ENCODE data around the gene CUX1. TPM values are rescaled to one million over a fixed set of nuclear protein-coding genes. Genes with fewer than 3 reads are reported as not detected.
A peak's percentile ranks its signal among the peaks of the same experiment; 100 is the strongest.
"Not testable (repeated sequence)": the region's sequence is repeated elsewhere in the genome, so short reads cannot be mapped to it uniquely, and the experiment has no call there.

The CUX1 gene
- total RNA-seq, 1 donor from 2014 or later: 53.3 TPM

DNA sequence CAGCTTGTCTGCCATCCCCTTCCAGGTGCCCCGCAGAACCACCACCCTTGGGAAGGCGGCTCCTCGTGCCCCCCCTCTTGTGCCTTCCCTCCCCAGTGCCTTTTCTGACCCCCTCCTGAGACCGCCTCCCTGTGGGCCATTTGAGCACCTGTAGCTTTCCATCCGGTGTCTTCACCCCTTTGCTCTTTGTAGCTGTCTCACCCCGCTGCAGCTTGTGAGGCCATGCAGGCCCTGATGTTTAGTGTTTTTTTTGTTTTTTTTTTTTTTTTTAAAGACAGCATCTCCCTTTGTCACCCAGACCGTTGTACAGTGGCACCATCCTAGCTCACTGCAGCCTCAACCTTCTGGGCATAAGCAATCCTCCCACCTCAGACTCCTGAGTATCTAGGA is 52.5 kb downstream of the CUX1 start:
- ATAC-seq: no peak

DNA sequence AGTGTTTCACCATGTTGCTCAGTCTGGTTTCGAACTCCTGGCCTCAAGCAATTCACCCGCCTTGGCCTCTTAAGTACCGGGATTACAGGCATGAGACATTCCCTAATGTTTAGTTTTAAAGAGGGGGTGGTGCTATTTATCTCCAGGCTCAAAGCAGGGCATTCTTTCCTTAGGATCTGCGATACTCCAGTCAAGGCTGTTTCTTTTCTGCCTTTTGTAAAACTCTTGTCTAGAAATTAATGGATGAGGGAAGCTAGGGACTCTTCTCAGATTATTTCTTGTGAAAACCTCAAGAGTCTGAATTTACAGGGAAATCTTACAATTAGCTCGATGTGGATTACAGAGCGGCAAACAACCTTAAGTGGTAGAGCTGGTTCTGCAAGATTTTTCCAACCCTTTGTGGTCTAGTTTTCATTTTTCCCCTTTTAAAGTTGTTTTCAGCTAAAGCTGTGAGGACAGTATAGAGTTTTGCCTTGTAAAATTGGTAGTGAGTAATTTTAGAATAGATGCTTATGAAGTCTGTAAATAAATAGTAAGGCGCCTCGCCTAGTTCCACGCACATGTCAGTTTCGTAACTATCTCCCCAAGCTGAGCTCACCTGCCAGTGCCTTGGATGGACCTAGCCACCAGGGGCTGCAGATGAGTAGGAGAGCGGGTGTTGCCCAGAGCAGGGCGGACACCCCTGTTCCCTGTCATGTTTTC is 53.1 kb downstream of the CUX1 start:
- peak; percentile 89 for ATAC-seq

DNA sequence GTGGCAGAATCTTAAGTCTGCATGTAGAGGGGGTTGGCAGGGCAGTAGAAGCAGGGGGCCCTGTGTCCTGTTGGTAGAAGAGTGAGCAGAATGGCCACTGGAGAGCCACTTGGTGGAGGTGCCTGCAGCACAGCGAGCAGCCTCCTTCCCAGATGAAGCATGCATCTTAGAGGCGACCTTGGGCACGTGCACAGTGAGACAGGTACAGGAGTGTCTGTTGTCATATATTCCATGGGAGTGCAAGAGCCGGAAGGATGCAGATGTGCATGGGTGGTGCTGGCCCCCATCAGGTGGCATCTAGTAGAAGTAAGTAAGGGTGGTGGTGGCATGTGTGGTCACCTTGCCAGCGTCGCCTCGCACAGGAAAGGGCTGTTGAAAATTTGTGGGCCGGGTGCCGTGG is 53.9 kb downstream of the CUX1 start:
- no peak for ATAC-seq

DNA sequence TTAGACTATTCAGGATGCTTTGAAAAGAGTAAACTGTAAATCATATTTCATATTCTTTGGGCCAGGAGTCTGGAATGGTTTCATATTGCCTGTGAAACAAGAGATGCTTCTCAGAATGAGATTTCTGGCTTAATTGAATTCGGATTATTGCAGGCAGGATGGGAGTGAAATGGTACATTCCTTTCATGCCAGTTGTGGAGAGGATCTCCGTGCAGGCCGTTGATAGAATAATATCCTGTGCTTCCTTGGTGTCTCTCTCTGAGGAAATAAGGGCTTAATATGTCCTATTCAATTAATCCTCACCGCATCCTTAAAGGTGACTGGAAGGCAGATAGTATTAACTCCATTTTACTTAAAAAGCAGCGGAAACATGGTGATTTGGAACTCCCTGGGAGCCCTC is 56.6 kb downstream of the CUX1 start:
- ATAC-seq: no peak

DNA sequence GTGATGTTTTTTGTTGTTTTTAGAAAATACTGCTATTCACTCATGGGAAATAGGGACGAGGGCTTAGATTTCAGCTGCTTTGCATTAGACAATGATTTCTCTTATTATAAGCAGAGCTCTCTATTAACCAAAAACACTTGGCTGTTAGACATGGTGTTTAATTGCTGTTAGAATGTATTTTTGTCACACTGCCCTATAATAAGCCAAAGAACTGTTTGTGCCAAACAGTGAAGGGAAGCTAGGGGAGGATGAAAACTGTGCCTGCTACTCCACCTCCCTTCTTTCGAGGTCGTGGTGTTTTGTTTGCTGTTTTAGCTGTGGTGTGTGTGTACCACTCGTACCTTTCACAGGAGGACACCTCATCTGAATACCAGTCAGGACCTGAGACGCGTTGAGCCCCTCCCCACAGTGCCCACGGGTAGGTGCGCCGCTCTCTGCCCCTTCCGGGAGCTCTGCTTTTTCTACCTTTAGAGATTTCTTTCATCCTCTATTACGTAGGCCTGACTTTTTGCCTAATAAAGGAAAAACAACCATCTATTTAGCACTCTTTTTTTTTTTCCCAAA is 57.9 kb downstream of the CUX1 start:
- ATAC-seq: no peak

DNA sequence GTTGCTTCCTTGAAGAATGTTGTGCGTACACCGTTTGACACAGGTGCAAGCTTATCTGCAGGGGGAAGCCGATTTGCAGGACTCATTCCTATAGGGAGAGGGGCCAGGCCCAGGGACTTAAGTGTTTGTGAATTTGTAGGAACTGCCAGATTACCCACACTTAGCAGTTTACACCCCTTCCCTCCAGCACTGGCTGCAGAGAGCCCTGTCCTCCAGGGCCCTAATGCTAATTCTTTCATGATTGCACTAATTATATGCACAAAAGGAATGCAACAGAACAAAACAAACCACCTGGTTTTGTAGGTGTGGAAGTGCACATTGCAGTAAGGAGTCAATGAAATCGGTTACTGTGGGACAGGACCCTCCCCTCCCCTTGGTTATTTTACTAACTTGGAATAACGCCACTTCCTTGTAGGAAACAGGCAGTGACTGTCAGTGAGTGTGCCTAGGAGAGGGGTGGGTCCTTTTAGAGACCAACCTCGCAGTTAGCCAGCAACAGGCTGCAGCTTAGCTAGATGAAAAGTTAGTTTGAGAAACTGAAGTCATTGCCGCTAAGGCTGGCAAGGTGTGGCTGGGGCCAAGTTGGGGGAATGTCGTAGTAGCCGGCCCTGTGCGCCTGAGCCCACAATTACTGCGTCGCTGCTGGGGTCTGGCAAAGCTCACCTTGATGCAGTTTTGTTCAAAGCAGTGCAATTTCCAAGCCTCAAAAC is 60.6 kb downstream of the CUX1 start:
- ATAC-seq: peak; percentile 2

DNA sequence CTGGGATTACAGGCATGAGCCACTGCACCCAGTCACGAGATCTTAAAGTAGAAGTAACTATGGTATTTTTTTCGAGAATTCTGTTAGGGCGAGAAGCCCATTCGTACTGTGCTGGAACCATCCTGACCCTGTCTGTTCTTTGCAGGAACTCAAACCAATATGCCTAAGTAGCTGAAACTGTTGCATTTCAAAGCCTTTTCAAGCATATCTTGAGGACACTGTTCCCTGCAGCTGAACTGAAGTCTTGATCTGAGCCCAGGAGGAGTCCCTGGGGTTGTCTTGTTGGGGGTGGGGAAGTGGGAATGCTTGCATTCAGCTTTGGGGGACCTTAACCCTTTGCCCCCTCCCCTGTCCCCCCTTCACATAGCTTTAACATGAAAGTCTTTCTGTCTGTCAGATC is 61.5 kb downstream of the CUX1 start:
- no peak for ATAC-seq

DNA sequence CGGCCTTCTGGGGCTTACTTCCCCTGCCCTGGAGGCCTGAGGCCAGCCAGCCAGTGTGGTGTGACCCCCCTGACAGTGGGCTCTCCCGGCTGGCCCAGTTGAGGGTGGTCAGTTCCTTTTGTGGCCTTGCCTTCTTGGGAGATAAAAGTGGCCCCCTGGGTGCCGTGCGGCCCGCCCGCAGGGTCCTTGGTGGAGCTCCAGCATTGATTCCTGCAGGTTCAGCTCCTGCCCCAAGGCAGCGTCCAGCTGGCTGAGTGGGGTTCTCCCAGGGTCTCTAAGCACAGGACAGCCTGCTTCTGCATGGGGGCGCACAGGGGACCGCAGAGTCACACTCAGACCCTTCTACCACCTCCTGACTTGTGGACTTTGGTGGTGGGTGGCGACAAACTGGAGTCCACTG is 62.1 kb downstream of the CUX1 start:
- no peak for ATAC-seq

DNA sequence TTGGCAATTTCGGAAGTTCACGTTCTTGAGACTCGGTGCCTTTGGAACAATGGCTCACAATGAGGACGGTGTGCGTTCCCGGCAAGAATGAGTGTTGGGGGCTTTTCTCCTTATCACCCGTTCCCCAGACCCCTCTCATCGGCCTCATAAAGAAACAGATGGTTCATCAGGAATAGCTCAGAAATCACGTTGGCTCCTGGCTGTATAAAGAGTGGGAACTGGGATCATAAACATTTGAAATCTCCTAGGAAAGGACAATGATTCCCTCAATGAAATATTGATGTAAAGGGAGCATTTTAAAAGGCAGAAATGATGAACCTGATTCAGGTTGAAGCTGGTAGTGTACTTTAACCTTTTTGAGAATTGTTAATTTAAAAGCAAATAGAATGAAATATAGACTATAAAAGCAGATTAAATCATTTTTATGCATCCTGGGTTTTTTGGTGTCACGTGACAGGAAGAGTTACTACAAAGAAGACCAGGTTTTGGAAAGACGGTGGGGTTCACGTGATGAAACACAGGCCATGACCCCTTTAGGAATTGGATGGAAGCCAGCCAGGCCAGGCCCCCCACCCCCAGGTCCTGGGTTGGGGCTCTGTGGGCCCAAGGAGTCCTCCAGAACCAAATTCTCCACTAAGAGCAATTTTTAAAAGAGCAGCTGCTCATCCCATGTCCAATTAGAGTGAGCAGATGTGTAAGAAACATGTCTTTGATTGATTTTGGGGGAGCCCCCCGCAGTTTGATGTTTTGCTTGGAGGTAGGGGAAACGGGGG is 63.0 kb downstream of the CUX1 start:
- no peak for ATAC-seq

DNA sequence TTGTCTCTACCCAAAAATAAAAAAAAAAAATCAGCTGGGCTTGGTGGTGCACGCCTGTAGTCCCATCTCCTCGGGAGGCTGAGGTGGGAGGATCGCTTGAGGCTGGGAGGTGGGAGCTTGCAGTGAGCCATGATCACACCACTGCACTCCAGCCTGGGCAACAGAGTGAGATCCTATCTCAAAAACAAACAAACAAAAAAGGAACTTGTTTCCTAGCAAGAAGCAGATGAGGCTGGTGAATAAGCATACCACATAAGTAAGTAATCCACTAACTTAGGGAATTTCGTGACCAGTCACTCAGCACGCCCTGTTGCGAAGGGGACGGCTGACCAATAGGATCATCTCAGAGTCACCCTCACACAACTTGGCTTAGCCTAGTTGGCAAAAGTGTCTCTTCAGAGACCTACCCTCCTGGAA is 64.6 kb downstream of the CUX1 start:
- peak; percentile 21 for ATAC-seq

DNA sequence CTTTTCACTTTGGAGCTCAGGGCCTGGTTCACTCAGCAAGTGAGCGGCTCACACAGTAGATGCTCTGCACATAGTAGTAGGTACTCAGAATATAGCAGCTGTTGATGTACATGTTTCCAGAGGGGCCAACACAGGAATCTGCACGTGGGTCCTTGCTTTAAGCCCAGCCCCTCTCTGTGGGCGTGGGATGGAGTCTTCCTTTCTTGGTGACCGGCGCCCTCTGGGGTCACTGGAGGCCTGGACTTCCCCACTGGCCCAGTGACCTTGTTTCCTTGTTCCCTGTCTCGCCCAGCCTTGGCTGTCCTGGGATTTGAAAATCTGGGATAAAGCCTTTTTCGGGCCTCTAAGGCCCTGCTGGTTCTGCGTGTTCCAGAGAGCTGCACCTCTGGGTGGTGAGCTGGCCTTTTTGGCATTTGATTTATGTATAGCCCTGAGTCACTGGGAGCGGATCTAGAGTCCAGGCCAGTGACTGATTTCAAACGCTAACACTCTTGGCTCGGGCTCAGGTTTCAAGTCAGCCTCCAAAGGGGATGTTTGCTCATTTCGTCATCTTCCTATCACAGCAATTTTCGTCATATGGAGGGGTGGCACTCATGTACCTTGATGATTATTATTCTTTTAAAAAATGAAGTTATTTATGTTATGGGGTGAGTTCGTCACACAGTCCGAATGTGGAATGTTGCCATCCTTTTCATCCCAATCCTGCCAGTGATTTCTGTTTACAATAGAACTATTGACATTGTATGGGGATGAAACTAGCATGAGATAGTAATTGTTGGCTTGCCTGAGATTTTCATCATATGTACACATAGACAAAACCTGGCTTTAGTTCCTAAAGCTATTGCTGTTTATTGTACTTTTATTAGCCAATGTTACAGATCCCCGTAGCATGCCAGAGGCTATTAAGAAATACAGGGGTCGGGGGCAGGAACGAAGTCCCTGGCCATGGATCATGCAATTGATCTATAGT is 65.5 kb downstream of the CUX1 start:
- peak; percentile 94 for ATAC-seq

DNA sequence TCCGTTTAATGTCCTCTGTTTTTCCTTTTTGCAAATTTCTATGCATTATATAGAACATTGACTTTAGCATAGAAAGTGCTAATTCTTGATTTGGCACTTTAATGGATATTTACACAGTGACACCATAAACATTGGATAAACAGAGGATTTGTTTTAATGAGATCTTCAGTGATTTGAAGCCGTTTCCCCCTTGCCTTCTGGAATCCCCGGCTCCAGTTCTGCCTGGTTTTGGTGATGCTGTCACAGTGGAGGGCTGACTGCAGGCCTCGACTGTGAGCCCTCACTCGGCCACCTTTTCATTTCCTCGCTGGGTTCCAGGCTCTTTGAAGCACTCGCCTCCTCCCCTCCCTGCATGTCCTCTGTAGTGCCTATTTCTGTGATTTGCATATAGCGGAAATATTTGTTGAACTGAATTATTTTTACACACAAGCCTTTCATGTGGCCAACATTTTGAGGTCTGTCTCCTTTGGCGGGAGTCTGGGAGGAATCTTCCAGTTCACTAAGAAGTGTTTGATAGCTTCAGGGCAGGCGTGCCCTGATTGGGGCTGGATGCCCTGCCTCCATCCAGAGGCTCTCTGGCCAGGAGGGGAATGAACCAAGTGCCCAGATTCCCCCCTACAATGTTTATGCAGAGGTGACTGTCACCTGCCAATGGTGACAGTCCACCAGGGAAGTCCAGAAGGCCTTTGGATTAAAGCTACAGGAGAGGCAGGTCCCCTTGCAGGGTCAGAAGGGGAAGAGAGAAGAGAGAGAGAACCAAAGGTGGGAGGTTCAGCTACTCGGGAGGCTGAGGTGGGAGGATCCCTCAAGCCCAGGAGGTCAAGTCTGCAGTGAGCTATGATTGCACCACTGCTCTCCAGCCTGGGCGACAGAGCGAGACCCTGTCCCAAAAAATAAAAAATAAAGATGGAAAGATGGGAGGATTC is 67.5 kb downstream of the CUX1 start:
- no peak for ATAC-seq

DNA sequence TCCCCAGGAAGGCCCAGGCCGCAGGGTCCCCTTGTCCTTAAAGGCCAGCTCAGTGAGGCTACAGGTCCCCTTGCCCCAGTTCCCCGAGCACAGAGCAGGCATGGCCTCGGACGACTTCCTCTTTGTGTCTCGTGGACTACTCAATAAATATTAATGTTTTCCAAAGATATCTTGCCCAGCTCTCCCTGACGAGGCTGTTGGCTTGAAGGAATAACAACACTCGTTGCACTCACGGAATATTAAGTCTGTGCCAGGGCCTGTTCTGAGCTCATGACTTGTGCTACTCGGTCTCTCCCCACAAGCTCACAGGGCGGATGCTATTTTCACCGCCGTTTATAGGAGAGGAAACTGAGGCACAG is 68.2 kb downstream of the CUX1 start:
- no peak for ATAC-seq

DNA sequence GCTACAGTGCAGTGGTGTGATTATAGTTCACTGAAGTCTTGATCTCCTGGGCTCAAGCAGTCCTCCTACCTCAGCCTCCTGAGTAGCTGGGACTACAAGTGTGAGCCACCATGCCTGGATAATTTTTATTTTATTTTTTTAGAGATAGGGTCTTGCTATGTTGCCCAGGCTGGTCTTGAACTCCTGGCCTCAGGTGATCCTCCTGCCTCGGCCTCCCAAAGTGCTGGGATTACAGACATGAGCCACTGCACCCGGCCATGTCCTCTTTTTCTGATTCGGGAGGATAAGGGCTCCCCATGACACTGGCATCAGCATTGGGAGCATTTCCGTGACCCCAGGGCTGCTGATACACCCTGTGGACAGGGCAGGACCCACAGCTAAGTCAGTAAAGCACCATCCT is 69.9 kb downstream of the CUX1 start:
- not testable (repeated sequence) for ATAC-seq

DNA sequence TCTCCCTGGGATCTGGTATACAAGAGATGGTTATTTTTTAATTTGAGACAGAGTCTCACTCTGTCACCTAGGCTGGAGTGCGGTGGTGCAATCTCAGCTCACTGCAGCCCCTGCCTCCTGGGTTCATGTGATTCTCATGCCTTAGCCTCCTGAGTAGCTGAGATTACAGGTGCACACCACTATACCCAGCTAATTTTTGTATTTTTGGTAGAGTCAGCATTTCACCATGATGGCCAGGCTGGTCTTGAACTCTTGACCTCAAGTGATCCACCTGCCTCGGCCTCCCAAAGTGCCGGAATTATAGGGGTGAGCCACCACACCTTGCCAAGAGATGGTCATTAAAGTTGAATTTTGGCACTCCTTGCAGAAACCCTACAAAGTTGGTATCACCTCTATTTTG is 71.1 kb downstream of the CUX1 start:
- not testable (repeated sequence) for ATAC-seq

DNA sequence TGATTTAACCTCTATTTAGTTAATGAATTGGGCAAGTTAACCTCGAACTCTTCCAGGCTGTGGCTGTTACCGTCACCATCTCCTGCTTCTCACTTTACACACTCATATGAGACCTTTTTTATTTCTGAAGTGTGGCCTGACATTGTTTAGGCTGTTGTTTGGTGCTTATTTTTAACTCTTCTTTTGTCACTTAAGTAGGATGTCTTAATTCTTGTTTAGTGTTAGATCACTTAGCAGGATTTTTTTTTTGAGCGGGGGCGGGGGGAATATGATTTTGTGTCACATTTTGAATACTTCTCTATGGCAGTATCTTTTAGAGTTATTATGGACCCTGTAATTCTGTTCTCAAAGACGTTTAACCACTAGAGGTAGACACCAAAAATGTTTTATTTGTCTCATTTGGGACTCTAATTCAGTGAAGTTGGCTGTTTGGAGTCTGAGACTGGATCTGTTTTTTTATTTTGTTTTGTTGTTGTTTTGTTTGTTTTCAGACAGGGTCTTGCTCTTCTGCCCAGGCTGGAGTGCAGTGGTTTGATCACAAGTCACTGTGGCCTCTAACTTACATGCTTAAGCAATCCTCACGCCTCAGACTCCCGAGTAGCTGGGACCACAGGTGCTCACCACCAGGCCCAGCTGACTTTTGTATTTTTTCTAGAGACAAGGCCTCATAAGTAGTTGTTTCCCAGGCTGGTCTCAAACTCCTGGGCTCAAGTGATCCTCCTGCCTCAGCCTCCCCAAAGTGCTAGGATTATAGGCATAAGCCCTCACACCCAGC is 73.5 kb downstream of the CUX1 start:
- no peak for ATAC-seq

DNA sequence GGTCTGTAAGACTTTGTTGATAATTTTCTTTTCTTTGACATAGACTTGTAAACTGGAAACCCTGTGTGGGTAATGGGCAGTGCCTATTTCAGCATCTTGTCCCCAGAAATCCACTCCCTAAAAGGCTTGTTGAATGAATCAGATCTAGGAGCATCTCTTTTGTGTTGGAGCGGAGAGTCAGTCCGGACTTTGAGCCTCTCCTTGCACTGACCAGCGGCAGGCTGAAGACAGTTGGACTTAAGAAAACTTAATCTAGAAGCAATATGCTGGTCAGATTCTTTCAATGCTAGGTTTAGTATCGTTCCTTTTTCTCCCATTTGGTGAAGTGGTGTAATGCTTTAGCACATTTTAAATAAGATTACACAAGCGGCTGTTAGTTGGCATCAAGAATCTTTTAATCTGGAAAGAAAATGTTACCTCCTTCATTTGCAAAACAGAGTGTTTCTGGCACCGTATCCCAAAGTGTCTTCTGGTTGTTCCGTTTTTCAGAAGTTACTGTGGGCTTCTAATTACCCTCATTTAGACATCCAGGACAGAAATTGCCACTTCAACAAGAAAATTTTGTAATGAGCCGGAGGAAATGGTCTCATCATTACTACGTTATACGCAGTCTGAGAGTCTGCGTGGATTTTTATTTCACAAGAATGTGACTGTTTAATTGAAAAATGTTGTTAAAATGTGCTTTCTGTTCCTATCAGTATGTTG is 74.7 kb downstream of the CUX1 start:
- no peak for ATAC-seq

DNA sequence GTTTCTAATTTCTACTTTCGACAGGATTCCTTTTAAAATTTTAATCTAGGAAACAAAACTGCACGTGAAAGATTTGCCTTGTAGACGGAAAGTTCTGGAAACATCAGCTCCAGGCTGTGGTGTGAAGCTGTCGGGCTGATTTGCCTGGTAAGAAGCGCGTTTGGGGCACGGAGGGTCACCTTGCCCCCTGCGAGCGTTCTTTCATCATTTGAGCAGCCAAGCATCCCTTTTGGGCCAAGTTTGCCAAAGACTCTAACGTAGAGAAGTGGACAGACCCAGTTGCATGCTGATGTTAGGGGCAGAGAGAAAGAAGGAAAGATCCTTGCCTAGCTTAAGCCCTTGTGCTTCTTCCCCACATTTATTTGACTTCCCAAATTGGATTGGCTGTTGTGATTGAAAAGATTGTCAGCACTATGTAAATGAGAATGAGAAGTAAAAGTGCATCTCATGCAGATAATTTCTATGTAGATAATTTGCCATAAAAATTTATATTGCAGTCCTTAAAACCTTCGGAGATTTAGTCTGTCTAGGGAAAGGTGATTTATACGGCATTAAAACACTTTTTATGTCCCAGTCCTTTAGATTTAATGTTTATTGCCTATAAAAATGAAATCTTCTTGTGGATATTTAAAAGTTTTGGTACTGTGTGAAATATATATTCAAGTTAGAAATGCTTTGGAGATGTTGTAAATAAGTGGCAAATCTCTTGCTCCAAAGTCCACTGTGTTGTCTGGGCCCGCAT is 76.1 kb downstream of the CUX1 start:
- ATAC-seq: no peak

DNA sequence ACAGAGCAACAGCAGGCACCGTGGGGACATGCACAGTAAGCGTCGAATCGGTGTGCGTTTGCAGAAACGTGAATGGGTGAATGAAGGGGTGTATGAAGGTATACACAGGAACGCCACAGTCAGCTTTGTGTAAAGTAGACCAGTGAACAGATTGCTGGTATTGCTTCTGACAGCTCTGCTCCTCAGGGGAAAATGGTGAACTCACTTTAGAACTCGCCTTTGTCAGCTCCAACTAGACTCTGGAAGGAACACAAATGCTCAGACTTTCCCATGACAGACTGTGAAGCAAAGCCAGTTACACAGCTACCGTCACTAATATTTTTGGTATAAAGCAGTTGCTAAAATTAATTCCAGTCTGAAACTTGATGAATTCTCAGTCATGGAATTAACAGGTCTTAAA is 78.9 kb downstream of the CUX1 start:
- ATAC-seq: no peak
